ENCODE data around the gene AMPD1. TPM values are rescaled to one million over a fixed set of nuclear protein-coding genes. Genes with fewer than 3 reads are reported as not detected.

AMPD1 gene
- total RNA-seq, 2 donors from 2014 or later, result 0.23 to 0.40 TPM

DNA sequence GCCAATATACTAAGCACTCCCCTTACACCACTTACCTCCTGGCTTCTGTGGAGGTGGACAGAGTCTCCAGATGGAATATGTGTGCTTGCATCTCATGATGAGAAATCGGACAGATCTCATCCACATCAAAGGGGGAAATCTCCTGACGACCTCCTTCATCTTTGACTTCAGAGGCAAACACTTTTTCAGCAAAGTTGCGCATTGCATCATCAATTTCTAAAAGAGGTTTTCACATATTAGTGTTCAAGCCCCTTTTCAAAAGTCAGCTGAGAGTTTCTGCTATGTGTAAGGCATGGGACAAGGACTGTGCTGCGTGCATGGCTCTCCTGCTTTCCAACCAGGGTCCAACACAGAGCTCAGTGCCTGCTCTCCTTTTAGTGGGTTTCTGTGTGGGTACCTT, 6.8 kb downstream of the AMPD1 start:
- Histone ChIP-seq H3K27me3 (replicated peaks; ENCODE audit: insufficient read depth) (peaks cover 2% of the 10 kb centered on the region), H3K9me3 (no peaks in the 10 kb centered on the region), H3K4me1 (replicated peaks) (no peaks in the 10 kb centered on the region), H3K36me3 (no peaks in the 10 kb centered on the region), H3K4me3 (no peak overlapping the region), H3K27ac (no peak overlapping the region)
- WGBS, result 82% methylated on average over 4 of the region's 4 CpGs
- intact Hi-C loops (cut with DNase I), result no loop called here
- DNase-seq (ENCODE audit: low spot score), result no peak
- TF ChIP-seq POLR2AphosphoS5 (IDR thresholded peaks at IDR 0.05), result no peak
- TF ChIP-seq, protein P1, sequence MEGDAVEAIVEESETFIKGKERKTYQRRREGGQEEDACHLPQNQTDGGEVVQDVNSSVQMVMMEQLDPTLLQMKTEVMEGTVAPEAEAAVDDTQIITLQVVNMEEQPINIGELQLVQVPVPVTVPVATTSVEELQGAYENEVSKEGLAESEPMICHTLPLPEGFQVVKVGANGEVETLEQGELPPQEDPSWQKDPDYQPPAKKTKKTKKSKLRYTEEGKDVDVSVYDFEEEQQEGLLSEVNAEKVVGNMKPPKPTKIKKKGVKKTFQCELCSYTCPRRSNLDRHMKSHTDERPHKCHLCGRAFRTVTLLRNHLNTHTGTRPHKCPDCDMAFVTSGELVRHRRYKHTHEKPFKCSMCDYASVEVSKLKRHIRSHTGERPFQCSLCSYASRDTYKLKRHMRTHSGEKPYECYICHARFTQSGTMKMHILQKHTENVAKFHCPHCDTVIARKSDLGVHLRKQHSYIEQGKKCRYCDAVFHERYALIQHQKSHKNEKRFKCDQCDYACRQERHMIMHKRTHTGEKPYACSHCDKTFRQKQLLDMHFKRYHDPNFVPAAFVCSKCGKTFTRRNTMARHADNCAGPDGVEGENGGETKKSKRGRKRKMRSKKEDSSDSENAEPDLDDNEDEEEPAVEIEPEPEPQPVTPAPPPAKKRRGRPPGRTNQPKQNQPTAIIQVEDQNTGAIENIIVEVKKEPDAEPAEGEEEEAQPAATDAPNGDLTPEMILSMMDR (IDR thresholded peaks at IDR 0.05), result no peak
- TF ChIP-seq POLR2A (IDR thresholded peaks at IDR 0.05), result no peak

DNA sequence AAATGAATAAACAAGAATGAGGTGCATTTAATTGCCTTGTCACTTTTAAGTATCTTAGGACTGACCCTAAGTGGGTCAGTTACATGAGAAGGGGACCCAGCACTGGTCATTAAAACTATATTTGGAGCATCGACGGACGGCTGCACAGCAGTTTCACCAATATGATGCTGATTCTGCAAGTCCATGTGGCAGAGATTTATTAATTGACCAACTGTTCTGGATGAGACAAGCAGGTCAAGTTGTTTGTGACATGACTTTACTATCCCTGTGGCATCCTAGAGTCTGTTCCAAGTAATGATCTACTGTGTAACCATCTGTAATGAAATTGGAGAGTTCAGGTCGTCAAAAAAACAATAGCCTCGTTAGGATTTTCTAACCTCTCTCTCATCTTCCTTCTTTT, 9.5 kb downstream of the AMPD1 start:
- H3K27me3 ChIP-seq (replicated peaks; ENCODE audit: insufficient read depth), result peaks cover 2% of the 10 kb centered on the region
- no peak overlapping the region for H3K27ac ChIP-seq
- H3K9me3 ChIP-seq, result no peaks in the 10 kb centered on the region
- intact Hi-C loops (cut with DNase I), result no loop called here
- H3K4me1 ChIP-seq (replicated peaks), result no peaks in the 10 kb centered on the region
- DNase-seq (ENCODE audit: low spot score), result no peak
- H3K36me3 ChIP-seq, result no peaks in the 10 kb centered on the region
- H3K4me3 ChIP-seq, result no peak overlapping the region
- TF ChIP-seq POLR2A (IDR thresholded peaks at IDR 0.05), result no peak
- TF ChIP-seq, protein P1 (IDR thresholded peaks at IDR 0.05), result no peak
- no peak for TF ChIP-seq POLR2AphosphoS5 (IDR thresholded peaks at IDR 0.05)
- whole genome bisulfite sequencing, result 82% methylated on average over 5 of the region's 5 CpGs

DNA sequence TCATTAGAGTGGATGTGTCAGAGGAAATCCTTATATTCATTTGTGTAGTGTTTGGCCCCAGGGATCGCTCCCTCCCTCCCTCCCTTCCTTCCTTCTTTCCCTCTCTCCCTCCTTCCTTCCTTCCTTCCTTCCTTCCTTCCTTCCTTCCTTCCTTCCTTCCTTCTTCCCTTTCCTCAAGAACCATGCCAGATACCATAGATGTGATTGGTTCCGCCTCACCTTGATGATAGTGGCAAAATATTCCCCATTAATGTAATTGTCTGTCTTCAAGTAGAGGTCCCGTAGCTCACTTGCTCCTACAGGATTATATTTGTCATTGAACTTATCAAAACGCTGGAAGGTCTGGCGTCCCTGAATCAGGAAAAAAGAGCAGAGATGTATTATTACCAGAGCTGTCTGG, 17.7 kb downstream of the AMPD1 start:
- TF ChIP-seq, protein P1 (IDR thresholded peaks at IDR 0.05), result no peak
- TF ChIP-seq POLR2AphosphoS5 (IDR thresholded peaks at IDR 0.05), result no peak
- TF ChIP-seq POLR2A (IDR thresholded peaks at IDR 0.05), result no peak
- WGBS, result 81% methylated on average over 5 of the region's 5 CpGs
- no peaks in the 10 kb centered on the region for H3K27me3 ChIP-seq (replicated peaks; ENCODE audit: insufficient read depth)
- H3K9me3 ChIP-seq, result no peaks in the 10 kb centered on the region
- H3K4me1 ChIP-seq (replicated peaks), result no peaks in the 10 kb centered on the region
- DNase-seq (ENCODE audit: low spot score), result no peak
- H3K4me3 ChIP-seq, result no peak overlapping the region
- intact Hi-C loops (cut with DNase I), result no loop called here
- no peak overlapping the region for H3K27ac ChIP-seq
- H3K36me3 ChIP-seq, result no peaks in the 10 kb centered on the region

DNA sequence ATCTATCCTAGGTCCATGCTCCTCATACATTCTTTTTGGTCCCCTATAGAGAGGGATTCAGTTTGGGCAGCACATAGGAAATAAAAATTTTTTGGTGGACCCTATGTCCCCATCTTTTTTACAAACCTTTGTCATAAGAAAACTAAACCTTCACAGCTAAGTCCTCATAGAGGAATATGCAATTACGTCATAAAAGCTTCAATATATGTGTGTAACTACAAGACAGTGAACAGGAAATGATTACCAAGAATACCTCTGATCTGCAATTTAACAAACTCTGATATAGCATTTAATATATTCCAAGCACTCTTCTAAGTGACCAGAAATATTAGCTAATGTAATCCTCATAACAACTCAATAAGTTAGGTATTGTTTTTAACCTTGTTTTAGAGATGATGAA, 19.2 kb downstream of the AMPD1 start:
- no peak overlapping the region for H3K4me3 ChIP-seq
- no peak for TF ChIP-seq POLR2AphosphoS5 (IDR thresholded peaks at IDR 0.05)
- TF ChIP-seq POLR2A (IDR thresholded peaks at IDR 0.05), result no peak
- TF ChIP-seq, protein P1 (IDR thresholded peaks at IDR 0.05), result no peak
- no peaks in the 10 kb centered on the region for H3K4me1 ChIP-seq (replicated peaks)
- intact Hi-C loops (cut with DNase I), result no loop called here
- DNase-seq (ENCODE audit: low spot score), result no peak
- no peaks in the 10 kb centered on the region for H3K36me3 ChIP-seq
- H3K27ac ChIP-seq, result no peak overlapping the region
- H3K27me3 ChIP-seq (replicated peaks; ENCODE audit: insufficient read depth), result no peaks in the 10 kb centered on the region
- WGBS, result 97% methylated on average over 1 of the region's 1 CpG
- H3K9me3 ChIP-seq, result no peaks in the 10 kb centered on the region

DNA sequence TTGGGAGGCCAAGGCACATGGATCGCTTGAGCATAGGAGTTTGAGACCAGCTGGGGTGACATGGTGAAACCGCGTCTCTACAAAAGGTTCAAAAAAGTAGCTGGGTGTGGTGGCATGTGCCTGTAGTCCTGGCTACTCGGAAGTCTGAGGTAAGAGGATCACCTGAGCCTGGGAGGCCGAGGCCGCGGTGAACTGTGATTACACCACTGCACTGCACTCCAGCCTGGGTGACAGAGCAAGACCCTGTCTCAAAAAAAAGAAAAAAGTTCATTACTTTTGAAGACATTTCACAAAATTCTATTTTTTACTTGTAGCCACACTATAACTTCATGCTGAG, 23.4 kb downstream of the AMPD1 start:
- no peak overlapping the region for H3K4me3 ChIP-seq
- DNase-seq (ENCODE audit: low spot score), result no peak
- intact Hi-C loops (cut with DNase I), result loop anchor here (5.0 kb wide), 1 partner anchor 325 kb away; no protein-coding TSS in a partner anchor
- H3K27me3 ChIP-seq (replicated peaks; ENCODE audit: insufficient read depth), result no peaks in the 10 kb centered on the region
- no peaks in the 10 kb centered on the region for H3K9me3 ChIP-seq
- no peaks in the 10 kb centered on the region for H3K4me1 ChIP-seq (replicated peaks)
- H3K27ac ChIP-seq, result no peak overlapping the region
- 75% methylated on average over 7 of the region's 7 CpGs for WGBS
- no peaks in the 10 kb centered on the region for H3K36me3 ChIP-seq
- TF ChIP-seq, protein P1 (IDR thresholded peaks at IDR 0.05), result no peak
- TF ChIP-seq POLR2A (IDR thresholded peaks at IDR 0.05), result no peak
- TF ChIP-seq POLR2AphosphoS5 (IDR thresholded peaks at IDR 0.05), result no peak
